Fibroblast of villous mesenchyme (primary cell): ENCODE measurements around the gene NPL. TPM values are rescaled to one million over a fixed set of nuclear protein-coding genes. Genes with fewer than 3 reads are reported as not detected.

Source experiments
- DNase-seq: peaks from one replicate; pipeline ENCODE4 v3.0.0-alpha.2; 2010; ENCODE audit warnings: low read depth
- H3K4me3 ChIP-seq: 2 replicates; pipeline ENCODE4 v1.5.1; 2011; ENCODE audit warnings: low read depth, mild to moderate bottlenecking, low read length
- total RNA-seq: library from RNA; depleted of rRNA; stranded (reverse); fragments of >200 nt; gene quantifications from 2 replicates; pipeline ENCODE4 v1.2.3, GENCODE V29; 2012
- TF ChIP-seq, protein P1 (sequence below): IDR thresholded peaks from 2 replicates; pipeline ENCODE4 v1.5.1; 2012; ENCODE audit warnings: low read depth, mild to moderate bottlenecking, low read length; ENCODE audit not compliant: insufficient read depth

Gene NPL, protein sequence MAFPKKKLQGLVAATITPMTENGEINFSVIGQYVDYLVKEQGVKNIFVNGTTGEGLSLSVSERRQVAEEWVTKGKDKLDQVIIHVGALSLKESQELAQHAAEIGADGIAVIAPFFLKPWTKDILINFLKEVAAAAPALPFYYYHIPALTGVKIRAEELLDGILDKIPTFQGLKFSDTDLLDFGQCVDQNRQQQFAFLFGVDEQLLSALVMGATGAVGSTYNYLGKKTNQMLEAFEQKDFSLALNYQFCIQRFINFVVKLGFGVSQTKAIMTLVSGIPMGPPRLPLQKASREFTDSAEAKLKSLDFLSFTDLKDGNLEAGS
- total RNA-seq: 0.97 and 3.5 TPM in 2 replicates

DNA sequence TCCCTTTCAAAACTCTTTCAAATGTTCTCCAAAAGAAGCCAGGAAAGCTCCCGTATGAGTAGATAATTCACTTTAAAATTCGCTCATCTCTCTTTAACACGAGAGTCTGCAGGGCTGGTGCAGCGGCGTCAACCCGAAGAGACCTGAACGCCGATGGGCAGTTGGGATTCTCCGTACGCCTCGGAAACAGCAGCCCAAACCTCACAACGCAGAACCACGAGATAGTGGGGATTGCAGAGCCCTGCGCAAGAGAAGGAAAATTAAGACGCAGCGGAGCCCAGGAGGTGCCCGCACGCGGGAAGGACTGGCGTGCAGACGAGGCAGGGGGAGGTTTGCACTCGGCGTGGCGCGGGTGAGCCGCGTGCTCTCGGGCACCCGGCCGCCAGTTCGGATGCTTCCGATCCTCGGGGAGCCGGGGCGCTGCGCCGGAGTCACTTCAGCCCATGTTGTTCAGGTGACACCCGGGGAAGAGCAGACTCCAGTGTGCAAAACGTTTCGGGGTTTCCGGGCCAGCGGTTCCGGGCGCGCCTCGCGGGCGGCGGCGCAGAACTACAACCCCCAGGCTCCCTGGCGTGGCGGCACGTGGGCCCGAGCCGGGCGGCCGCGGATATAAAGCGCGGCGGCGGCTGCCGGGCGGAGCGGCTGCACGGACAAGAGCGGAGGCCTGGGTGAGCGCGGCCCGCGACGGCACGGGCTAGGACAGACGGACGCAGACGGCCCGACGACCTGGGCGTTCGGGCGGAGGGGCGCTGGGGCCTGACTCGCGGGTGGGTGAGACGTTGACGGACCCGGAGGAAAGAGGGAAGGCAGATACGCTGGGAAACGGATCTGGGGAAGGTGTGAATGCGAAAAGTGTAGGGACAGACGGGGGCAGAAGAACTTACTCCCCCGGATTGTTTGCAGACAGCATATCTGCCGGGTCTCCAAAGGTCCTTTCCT, at the start of gene NPL:
TSS of gene NPL (plus strand) at position 636 of the 939 bp plus-strand sequence. CDS start 4,599 bp downstream, outside the sequence.
- peak; percentile 68 for DNase-seq
- TF ChIP-seq, protein P1, sequence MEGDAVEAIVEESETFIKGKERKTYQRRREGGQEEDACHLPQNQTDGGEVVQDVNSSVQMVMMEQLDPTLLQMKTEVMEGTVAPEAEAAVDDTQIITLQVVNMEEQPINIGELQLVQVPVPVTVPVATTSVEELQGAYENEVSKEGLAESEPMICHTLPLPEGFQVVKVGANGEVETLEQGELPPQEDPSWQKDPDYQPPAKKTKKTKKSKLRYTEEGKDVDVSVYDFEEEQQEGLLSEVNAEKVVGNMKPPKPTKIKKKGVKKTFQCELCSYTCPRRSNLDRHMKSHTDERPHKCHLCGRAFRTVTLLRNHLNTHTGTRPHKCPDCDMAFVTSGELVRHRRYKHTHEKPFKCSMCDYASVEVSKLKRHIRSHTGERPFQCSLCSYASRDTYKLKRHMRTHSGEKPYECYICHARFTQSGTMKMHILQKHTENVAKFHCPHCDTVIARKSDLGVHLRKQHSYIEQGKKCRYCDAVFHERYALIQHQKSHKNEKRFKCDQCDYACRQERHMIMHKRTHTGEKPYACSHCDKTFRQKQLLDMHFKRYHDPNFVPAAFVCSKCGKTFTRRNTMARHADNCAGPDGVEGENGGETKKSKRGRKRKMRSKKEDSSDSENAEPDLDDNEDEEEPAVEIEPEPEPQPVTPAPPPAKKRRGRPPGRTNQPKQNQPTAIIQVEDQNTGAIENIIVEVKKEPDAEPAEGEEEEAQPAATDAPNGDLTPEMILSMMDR: no peak
- peak within 1 kb of the TSS; percentile 65 for H3K4me3 ChIP-seq

DNA sequence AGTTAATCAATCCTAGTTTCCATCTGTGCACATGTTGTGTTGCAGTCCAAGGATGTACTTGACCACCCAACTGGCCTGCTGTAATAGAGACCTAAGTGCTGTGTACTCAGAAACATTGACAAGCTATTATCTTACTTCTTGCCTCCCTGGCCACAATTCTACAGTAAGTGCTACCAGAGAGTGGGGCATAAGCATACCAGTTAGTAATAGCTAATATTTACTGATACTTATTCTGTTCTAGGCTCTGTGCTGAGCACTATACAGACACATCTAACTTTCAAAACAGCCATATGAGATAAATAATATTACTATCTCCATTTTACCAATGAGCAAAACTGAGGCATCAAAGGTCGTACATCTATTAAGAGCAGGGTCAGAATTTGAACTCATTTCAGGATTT, 49.5 kb upstream of the NPL start:
- H3K4me3 ChIP-seq: no peak overlapping the region
- TF ChIP-seq, protein P1: no peak
- DNase-seq: no peak

DNA sequence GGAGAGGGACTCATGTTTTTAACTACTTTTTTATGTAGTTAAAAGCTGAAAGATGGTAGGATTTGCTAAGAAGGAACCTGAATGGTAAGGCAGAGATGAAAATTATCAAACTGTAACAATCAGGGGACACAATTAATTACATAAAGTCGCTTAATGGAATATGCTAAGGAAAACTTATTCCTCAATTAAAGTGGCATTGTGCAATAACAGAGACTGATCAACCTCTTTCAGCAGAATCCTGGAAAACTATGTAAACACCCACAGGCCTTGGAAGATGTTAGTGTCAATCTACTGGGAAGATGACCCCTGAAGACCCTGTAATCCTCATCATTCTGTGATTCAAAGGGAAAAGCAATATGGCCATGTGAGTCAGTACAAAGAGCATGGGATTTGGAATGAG, 46.8 kb upstream of the NPL start:
- no peak for DNase-seq
- no peak overlapping the region for H3K4me3 ChIP-seq
- TF ChIP-seq, protein P1: no peak

DNA sequence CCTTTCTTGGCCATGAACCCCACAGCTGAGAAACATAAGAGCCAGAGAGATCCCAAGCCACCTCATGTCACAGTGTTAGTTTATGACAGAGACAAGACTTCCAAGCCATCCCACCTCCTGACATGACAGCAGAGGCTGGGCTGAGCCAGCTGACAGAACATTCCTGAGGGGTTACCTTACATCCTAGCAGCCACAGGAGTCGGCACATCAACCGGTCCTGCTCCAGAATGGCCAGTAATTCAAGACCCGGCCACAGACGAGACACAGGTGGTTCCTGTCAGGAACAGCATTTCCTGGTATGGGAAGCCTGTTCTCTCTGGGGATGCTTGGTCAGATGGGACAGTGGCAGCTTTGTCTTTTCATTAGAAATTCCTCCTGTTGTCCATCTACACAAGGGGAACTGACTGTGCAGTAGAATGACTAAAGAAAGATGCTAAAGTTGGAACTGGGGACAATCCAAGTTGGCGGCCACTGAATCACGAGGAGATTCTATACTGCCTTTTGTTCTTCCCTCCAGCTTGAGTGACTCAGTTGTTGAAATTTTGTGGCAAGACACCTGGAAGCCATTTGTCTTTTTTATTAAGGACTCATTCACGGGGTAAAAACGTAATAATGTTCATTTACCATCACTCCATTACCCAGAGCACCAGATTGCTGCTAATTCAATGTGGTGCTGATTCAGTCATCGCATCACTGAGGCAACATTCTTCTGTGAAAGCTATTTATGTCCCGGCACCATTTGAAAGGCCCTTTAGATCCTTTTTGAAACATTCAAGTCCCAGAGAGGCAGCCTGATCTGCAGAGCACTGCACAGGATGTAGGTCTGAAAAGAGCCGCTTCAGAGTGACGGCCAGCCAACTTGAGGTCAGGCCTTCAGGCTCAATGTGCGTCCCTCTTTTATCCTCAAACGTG, 37.2 kb upstream of the NPL start:
- no peak overlapping the region for H3K4me3 ChIP-seq
- DNase-seq: no peak
- TF ChIP-seq, protein P1: no peak

DNA sequence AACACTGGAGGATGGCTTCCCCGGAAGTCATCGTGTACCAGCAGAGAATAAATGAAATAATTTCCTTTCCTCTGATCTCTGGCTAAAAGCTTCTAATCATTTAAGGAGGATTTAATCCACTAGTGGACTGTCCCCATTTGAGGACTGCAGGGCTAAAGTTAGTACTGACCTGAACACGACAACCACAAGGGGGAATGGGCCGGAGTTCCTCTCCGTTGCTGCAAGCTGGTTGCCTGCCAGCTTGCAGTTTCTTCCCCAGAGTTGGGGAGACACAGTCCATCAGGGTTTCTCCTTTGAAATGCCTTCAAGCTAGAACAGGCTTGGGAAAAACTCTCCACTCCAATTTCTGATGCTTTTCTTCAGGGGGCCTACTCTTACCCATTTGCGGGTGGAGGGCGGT, 35.5 kb upstream of the NPL start:
- no peak for DNase-seq
- TF ChIP-seq, protein P1: no peak
- no peak overlapping the region for H3K4me3 ChIP-seq
